ENCODE results near the gene KIAA0408.

The KIAA0408 gene

DNA sequence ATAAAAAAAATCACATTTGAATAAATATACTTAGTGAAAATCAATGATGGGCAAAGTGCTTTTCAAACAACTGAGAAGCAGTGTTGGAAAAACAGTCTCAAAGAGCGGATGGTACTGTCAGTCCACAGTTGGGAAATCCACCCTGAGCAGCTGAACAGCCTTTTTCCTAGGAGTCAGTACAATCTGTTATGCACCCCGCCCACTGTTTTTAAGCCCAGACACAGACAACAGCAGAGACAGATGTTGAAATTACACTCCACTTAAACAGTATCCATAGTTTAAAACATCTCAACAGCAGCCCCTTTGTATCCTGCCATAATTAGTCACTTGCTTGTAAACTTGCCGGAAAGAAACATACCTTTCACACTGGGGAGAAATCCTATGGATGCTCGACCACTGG, 372 bp downstream of the KIAA0408 start:
- no peaks in the 10 kb centered on the region for H3F3A ChIP-seq (ENCODE audit: insufficient read depth, low read length)
- H3K36me3 ChIP-seq (ENCODE audit: insufficient read depth, low read length): no peaks in the 10 kb centered on the region
- 0 out of 2 replicates have a peak, but pooled peaks cover 3% of the 10 kb centered on the region for H3K27me3 ChIP-seq (ENCODE audit: insufficient read depth, low read length)
- TF ChIP-seq, protein P1, sequence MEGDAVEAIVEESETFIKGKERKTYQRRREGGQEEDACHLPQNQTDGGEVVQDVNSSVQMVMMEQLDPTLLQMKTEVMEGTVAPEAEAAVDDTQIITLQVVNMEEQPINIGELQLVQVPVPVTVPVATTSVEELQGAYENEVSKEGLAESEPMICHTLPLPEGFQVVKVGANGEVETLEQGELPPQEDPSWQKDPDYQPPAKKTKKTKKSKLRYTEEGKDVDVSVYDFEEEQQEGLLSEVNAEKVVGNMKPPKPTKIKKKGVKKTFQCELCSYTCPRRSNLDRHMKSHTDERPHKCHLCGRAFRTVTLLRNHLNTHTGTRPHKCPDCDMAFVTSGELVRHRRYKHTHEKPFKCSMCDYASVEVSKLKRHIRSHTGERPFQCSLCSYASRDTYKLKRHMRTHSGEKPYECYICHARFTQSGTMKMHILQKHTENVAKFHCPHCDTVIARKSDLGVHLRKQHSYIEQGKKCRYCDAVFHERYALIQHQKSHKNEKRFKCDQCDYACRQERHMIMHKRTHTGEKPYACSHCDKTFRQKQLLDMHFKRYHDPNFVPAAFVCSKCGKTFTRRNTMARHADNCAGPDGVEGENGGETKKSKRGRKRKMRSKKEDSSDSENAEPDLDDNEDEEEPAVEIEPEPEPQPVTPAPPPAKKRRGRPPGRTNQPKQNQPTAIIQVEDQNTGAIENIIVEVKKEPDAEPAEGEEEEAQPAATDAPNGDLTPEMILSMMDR (IDR thresholded peaks at IDR 0.05; ENCODE audit: low read length): no peak
- TF ChIP-seq EZH2 (IDR thresholded peaks at IDR 0.05; ENCODE audit: borderline replicate concordance, low read length): no peak
- H3K79me2 ChIP-seq (ENCODE audit: insufficient read depth, low read length): no peaks in the 10 kb centered on the region
- no peak overlapping the region for H3K4me2 ChIP-seq (ENCODE audit: low read length)
- no peaks in the 10 kb centered on the region for H3K9me2 ChIP-seq (ENCODE audit: low read depth, low read length)
- H3K9me3 ChIP-seq (ENCODE audit: low read length): no peaks in the 10 kb centered on the region
- H3K4me1 ChIP-seq (ENCODE audit: insufficient read depth, low read length, severe bottlenecking): no peaks in the 10 kb centered on the region
- no peaks in the 10 kb centered on the region for H4K20me1 ChIP-seq (ENCODE audit: insufficient read depth, low read length)
- H3K9ac ChIP-seq (ENCODE audit: low read length): no peak overlapping the region
- no peak overlapping the region for H3K4me3 ChIP-seq (ENCODE audit: low read depth, low read length, poor library complexity, severe bottlenecking)
- no peak overlapping the region for H2AFZ ChIP-seq (ENCODE audit: low read length)
- no peak overlapping the region for H3K27ac ChIP-seq (ENCODE audit: low read depth, low read length, poor library complexity, severe bottlenecking)

DNA sequence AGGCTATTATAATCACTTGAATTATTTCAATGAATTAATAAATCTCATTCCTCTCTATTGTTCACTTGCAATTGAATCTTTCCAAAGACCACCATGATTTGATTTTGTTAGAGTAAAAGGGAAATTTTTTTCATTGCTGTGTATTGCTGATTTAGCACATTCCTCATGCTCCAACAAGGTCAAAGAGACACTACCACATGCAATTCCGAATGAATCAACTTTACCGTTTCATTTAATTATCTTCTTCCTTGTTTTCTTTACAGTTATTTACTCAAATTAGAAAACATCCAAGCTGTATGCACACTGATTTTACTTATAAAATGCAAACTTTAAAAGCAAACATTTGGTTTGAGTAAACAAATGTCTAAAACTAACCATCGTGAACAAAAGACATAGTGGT, 967 bp downstream of the KIAA0408 start:
- Histone ChIP-seq H3K9ac (ENCODE audit: low read length) (no peak overlapping the region), H3K79me2 (ENCODE audit: insufficient read depth, low read length) (no peaks in the 10 kb centered on the region), H3K4me3 (ENCODE audit: low read depth, low read length, poor library complexity, severe bottlenecking) (no peak overlapping the region), H4K20me1 (ENCODE audit: insufficient read depth, low read length) (no peaks in the 10 kb centered on the region), H3K9me3 (ENCODE audit: low read length) (no peaks in the 10 kb centered on the region), H2AFZ (ENCODE audit: low read length) (no peak overlapping the region), H3K27me3 (ENCODE audit: insufficient read depth, low read length) (0 out of 2 replicates have a peak, but pooled peaks cover 3% of the 10 kb centered on the region), H3K4me1 (ENCODE audit: insufficient read depth, low read length, severe bottlenecking) (no peaks in the 10 kb centered on the region), H3F3A (ENCODE audit: insufficient read depth, low read length) (no peaks in the 10 kb centered on the region), H3K9me2 (ENCODE audit: low read depth, low read length) (no peaks in the 10 kb centered on the region), H3K27ac (ENCODE audit: low read depth, low read length, poor library complexity, severe bottlenecking) (no peak overlapping the region), H3K36me3 (ENCODE audit: insufficient read depth, low read length) (no peaks in the 10 kb centered on the region), H3K4me2 (ENCODE audit: low read length) (no peak overlapping the region)
- TF ChIP-seq EZH2 (IDR thresholded peaks at IDR 0.05; ENCODE audit: borderline replicate concordance, low read length): no peak
- TF ChIP-seq, protein P1 (IDR thresholded peaks at IDR 0.05; ENCODE audit: low read length): no peak

DNA sequence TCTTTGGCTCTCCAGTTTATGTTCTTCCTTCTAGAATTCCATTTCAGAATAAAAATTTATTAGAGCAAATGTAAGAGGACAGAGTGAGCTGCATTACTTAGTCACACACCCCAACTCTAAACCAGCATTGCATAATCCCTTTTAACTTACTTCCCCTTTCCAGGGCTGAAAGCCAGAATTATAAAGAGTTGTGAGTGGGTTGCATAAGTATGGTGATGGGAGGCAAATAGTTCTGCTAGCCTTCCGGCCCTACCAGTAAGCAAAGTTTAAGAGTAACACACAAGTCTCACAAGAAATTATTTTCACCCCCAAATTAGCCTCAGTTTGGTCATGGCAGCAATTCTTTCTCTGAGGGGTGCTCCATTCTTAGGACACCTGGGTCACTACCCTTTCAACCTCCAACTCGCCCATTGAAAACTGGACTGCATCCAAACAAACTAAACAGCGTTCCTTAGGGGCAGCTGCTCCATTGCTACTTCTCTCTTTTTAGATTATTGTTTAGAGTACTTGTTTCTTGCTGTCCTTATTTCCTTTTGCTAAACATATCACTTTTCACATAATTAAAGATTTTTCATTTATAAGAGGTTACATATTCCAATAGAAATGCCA, 1.6 kb downstream of the KIAA0408 start:
- Histone ChIP-seq H3K27me3 (ENCODE audit: insufficient read depth, low read length) (0 out of 2 replicates have a peak, but pooled peaks cover 3% of the 10 kb centered on the region), H3F3A (ENCODE audit: insufficient read depth, low read length) (no peaks in the 10 kb centered on the region), H3K9me3 (ENCODE audit: low read length) (no peaks in the 10 kb centered on the region), H3K4me1 (ENCODE audit: insufficient read depth, low read length, severe bottlenecking) (no peaks in the 10 kb centered on the region), H2AFZ (ENCODE audit: low read length) (no peak overlapping the region), H3K9me2 (ENCODE audit: low read depth, low read length) (no peaks in the 10 kb centered on the region), H3K79me2 (ENCODE audit: insufficient read depth, low read length) (no peaks in the 10 kb centered on the region), H3K9ac (ENCODE audit: low read length) (no peak overlapping the region), H3K4me3 (ENCODE audit: low read depth, low read length, poor library complexity, severe bottlenecking) (no peak overlapping the region), H3K27ac (ENCODE audit: low read depth, low read length, poor library complexity, severe bottlenecking) (no peak overlapping the region), H3K4me2 (ENCODE audit: low read length) (no peak overlapping the region), H3K36me3 (ENCODE audit: insufficient read depth, low read length) (no peaks in the 10 kb centered on the region), H4K20me1 (ENCODE audit: insufficient read depth, low read length) (no peaks in the 10 kb centered on the region)
- no peak for TF ChIP-seq EZH2 (IDR thresholded peaks at IDR 0.05; ENCODE audit: borderline replicate concordance, low read length)
- TF ChIP-seq, protein P1 (IDR thresholded peaks at IDR 0.05; ENCODE audit: low read length): no peak
